ENCODE measurements around the gene GNG8. TPM values are rescaled to one million over a fixed set of nuclear protein-coding genes. Genes with fewer than 3 reads are reported as not detected.

GNG8 gene
- total and polyA plus RNA-seq, 2 of the 13 experiments (the other 11 are each of a cell fraction or from before 2014, with no cell fraction given) = not detected

DNA sequence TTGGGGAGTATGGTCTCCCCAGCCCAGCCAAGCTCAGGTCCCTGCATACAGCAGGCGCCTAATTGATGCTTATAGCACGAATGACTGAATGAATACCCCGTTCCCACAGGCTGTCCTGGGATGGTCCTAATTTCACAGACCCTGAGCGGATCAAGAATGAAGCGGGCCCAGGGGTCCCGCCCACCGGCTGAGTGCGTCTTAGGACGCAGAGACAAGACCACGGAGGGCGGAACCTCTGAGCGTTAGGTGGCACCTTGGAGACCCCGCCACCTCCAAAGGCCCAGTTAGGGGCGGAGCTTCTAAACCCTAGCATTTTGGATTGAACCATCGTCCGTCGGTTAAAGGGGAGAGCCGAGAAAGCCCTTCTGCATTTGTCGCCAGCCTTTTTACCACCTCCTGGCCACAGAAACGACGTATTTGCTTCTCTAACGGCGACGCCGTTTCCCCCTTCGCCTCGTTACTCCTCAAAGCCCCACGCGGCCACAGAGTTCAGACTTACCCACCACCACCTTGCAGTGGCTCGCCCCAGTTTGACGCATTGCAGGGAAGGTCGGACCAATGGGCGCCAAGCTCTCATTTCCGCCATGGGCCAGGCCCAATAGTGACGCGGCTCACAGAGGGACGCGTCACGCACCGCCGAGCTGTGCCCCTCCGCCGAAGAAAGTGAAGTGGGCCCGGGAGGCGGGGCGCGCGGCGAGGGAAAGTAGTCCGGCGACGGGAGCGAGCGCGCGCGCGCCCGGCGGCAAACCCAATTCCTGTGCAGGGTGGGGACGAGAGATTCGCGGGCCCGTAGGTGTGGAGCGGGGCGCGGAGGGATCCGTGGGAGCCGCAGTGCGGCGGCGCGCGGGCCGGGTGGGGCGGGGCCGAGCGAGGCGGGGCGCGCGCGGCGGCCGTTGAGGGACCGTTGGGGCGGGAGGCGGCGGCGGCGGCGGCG lies 35.4 kb downstream of the GNG8 start (continued):
- TF ChIP-seq EP300 (IDR thresholded peaks at IDR 0.05; ENCODE audit: low read depth in 2 of 2, low read length in 2 of 2) (no peak), EP300 (CRISPR knock-in tag; IDR thresholded peaks at IDR 0.05; ENCODE audit: borderline replicate concordance) (no peak; the same call in 1 of the 2 replicates), NFIB (CRISPR knock-in tag; IDR thresholded peaks at IDR 0.05; ENCODE audit: borderline replicate concordance) (no peak), HNF4A (CRISPR knock-in tag; IDR thresholded peaks at IDR 0.05) (no peak), STAG1 (CRISPR knock-in tag; IDR thresholded peaks at IDR 0.05) (no peak), ZNF773 (CRISPR knock-in tag; IDR thresholded peaks at IDR 0.05; ENCODE audit: borderline replicate concordance) (no peak), ZSCAN21 (CRISPR knock-in tag; IDR thresholded peaks at IDR 0.05; ENCODE audit: borderline replicate concordance) (no peak), IRF2 (CRISPR knock-in tag; IDR thresholded peaks at IDR 0.05) (peak; percentile 86; the same call in 1 of the 2 replicates), ZNF710 (CRISPR knock-in tag; IDR thresholded peaks at IDR 0.05; ENCODE audit: borderline replicate concordance) (no peak), SMC3 (IDR thresholded peaks at IDR 0.05; ENCODE audit: low read length) (no peak), ZNF781 (CRISPR knock-in tag; IDR thresholded peaks at IDR 0.05; ENCODE audit: borderline replicate concordance, not compliant biosample characterization) (no peak), NR1H2 (CRISPR knock-in tag; IDR thresholded peaks at IDR 0.05; ENCODE audit: borderline replicate concordance, low read depth) (no peak), ASH2L (IDR thresholded peaks at IDR 0.05; ENCODE audit: insufficient read length, low read depth, low read length) (peak; percentile 94), SIN3B (IDR thresholded peaks at IDR 0.05; ENCODE audit: low read length) (0 out of 2 replicates have a peak, but pooled peaks have one; percentile 51), JUND (CRISPR knock-in tag; IDR thresholded peaks at IDR 0.05) (peak; percentile 71; the same call in 1 of the 2 replicates)
- TF ChIP-seq, protein P1, sequence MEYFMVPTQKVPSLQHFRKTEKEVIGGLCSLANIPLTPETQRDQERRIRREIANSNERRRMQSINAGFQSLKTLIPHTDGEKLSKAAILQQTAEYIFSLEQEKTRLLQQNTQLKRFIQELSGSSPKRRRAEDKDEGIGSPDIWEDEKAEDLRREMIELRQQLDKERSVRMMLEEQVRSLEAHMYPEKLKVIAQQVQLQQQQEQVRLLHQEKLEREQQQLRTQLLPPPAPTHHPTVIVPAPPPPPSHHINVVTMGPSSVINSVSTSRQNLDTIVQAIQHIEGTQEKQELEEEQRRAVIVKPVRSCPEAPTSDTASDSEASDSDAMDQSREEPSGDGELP (IDR thresholded peaks at IDR 0.05; ENCODE audit: borderline replicate concordance, low read depth) = peak; percentile 37; the same call in 1 of the 2 replicates
- TF ChIP-seq, protein P2, sequence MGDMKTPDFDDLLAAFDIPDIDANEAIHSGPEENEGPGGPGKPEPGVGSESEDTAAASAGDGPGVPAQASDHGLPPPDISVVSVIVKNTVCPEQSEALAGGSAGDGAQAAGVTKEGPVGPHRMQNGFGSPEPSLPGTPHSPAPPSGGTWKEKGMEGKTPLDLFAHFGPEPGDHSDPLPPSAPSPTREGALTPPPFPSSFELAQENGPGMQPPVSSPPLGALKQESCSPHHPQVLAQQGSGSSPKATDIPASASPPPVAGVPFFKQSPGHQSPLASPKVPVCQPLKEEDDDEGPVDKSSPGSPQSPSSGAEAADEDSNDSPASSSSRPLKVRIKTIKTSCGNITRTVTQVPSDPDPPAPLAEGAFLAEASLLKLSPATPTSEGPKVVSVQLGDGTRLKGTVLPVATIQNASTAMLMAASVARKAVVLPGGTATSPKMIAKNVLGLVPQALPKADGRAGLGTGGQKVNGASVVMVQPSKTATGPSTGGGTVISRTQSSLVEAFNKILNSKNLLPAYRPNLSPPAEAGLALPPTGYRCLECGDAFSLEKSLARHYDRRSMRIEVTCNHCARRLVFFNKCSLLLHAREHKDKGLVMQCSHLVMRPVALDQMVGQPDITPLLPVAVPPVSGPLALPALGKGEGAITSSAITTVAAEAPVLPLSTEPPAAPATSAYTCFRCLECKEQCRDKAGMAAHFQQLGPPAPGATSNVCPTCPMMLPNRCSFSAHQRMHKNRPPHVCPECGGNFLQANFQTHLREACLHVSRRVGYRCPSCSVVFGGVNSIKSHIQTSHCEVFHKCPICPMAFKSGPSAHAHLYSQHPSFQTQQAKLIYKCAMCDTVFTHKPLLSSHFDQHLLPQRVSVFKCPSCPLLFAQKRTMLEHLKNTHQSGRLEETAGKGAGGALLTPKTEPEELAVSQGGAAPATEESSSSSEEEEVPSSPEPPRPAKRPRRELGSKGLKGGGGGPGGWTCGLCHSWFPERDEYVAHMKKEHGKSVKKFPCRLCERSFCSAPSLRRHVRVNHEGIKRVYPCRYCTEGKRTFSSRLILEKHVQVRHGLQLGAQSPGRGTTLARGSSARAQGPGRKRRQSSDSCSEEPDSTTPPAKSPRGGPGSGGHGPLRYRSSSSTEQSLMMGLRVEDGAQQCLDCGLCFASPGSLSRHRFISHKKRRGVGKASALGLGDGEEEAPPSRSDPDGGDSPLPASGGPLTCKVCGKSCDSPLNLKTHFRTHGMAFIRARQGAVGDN (CRISPR knock-in tag; IDR thresholded peaks at IDR 0.05) = peak; percentile 87
- TF ChIP-seq, protein P3, sequence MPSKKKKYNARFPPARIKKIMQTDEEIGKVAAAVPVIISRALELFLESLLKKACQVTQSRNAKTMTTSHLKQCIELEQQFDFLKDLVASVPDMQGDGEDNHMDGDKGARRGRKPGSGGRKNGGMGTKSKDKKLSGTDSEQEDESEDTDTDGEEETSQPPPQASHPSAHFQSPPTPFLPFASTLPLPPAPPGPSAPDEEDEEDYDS (CRISPR knock-in tag; IDR thresholded peaks at IDR 0.05) = peak; percentile 86
- TF ChIP-seq, protein P4, sequence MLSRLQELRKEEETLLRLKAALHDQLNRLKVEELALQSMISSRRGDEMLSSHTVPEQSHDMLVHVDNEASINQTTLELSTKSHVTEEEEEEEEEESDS (CRISPR knock-in tag; IDR thresholded peaks at IDR 0.05; ENCODE audit: borderline replicate concordance) = no peak
- TF ChIP-seq, protein P5, sequence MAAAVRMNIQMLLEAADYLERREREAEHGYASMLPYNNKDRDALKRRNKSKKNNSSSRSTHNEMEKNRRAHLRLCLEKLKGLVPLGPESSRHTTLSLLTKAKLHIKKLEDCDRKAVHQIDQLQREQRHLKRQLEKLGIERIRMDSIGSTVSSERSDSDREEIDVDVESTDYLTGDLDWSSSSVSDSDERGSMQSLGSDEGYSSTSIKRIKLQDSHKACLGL (CRISPR knock-in tag; IDR thresholded peaks at IDR 0.05) = no peak
